ENCODE data around the gene SRP9. TPM values are rescaled to one million over a fixed set of nuclear protein-coding genes. Genes with fewer than 3 reads are reported as not detected.

The SRP9 gene
- total RNA-seq, 1 experiment from 2014 or later: 282 TPM

GRCh38 chr1:225765982-225766674, 11.5 kb upstream of the SRP9 start:
- Histone ChIP-seq H3K36me3 (ENCODE audit: control insufficient read depth, insufficient read depth, low read length) (no peaks in the 10 kb centered on the region), H3K9me3 (ENCODE audit: control insufficient read depth, insufficient read depth, low read depth, low read length) (no peaks in the 10 kb centered on the region), H3K4me1 (ENCODE audit: control insufficient read depth, insufficient read depth, low read length) (peaks cover 26% of the 10 kb centered on the region), H3K27me3 (ENCODE audit: control insufficient read depth, insufficient read depth, low read length) (no peaks in the 10 kb centered on the region), H3K27ac (ENCODE audit: low read length) (peak overlapping the region; percentile 61), H3K4me3 (ENCODE audit: low read depth in 2 of 2, low read length in 2 of 2) (no peak overlapping the region)
- BruUV-seq (replicated peaks): no TSS peak
- no peak for TF ChIP-seq POLR2AphosphoS5 (IDR thresholded peaks at IDR 0.05; ENCODE audit: low read depth, low read length)
- no peak for TF ChIP-seq REST (IDR thresholded peaks at IDR 0.05; ENCODE audit: insufficient read depth in 1 of 2, low read depth in 2 of 2, low read length in 1 of 2)
- no peak for TF ChIP-seq CTCF (IDR thresholded peaks at IDR 0.05)
- no peak for TF ChIP-seq SIN3A (IDR thresholded peaks at IDR 0.05; ENCODE audit: borderline replicate concordance, insufficient read depth, low read depth, low read length)
- TF ChIP-seq TCF7L2 (IDR thresholded peaks at IDR 0.05; ENCODE audit: low read depth, low read length): no peak
- ATAC-seq (no peak), DNase-seq (ENCODE audit: low read depth, low spot score) (no peak)
- ChIA-PET POLR2A (no interaction called here), CTCF (no interaction called here)
- in situ Hi-C loops (cut with HindIII; ENCODE audit: low pct_unique_long_range_greater_than_20kb, low sequenced_read_pairs): no loop called here
- intact Hi-C loops (cut with micrococcal nuclease; ENCODE audit: unreplicated experiment): no loop called here

- Histone ChIP-seq H3K4me1 (ENCODE audit: control insufficient read depth, insufficient read depth, low read length) (peaks cover 30% of the 10 kb centered on the region), H3K9me3 (ENCODE audit: control insufficient read depth, insufficient read depth, low read depth, low read length) (no peaks in the 10 kb centered on the region), H3K36me3 (ENCODE audit: control insufficient read depth, insufficient read depth, low read length) (no peaks in the 10 kb centered on the region), H3K27me3 (ENCODE audit: control insufficient read depth, insufficient read depth, low read length) (no peaks in the 10 kb centered on the region), H3K27ac (ENCODE audit: low read length) (peak overlapping the region; percentile 61), H3K4me3 (ENCODE audit: low read depth in 2 of 2, low read length in 2 of 2) (no peak overlapping the region)
- TF ChIP-seq SIN3A (IDR thresholded peaks at IDR 0.05; ENCODE audit: borderline replicate concordance, insufficient read depth, low read depth, low read length) (no peak), TCF7L2 (IDR thresholded peaks at IDR 0.05; ENCODE audit: low read depth, low read length) (no peak), REST (IDR thresholded peaks at IDR 0.05; ENCODE audit: insufficient read depth in 1 of 2, low read depth in 2 of 2, low read length in 1 of 2) (no peak), POLR2AphosphoS5 (IDR thresholded peaks at IDR 0.05; ENCODE audit: low read depth, low read length) (no peak), CTCF (IDR thresholded peaks at IDR 0.05) (no peak)
- BruUV-seq (replicated peaks): no TSS peak
- DNase-seq (ENCODE audit: low read depth, low spot score) (no peak), ATAC-seq (no peak)
- intact Hi-C loops (cut with micrococcal nuclease; ENCODE audit: unreplicated experiment): no loop called here
- in situ Hi-C loops (cut with HindIII; ENCODE audit: low pct_unique_long_range_greater_than_20kb, low sequenced_read_pairs): no loop called here
- POLR2A ChIA-PET: interaction anchor here (0.6 kb wide), 1 partner anchor 20 kb away, joined by 3 read pairs; no protein-coding TSS in a partner anchor
- CTCF ChIA-PET: no interaction called here
Measured at GRCh38 chr1:225766967-225767633, 10.5 kb upstream of the SRP9 start.

Data from Panc1 (cell line).